ENCODE data around the gene STRN3. TPM values are rescaled to one million over a fixed set of nuclear protein-coding genes. Genes with fewer than 3 reads are reported as not detected.
"Not testable (repeated sequence)": the region's sequence is repeated elsewhere in the genome, so short reads cannot be mapped to it uniquely, and the experiment has no call there.

STRN3 gene
- polyA plus RNA-seq, 3 donors, result 49.6 to 51.7 (median 51.6) TPM

- DNase-seq (ENCODE audit: low read depth in 3 of 3, low spot score in 2 of 3), result no peak
These were observed 100.9 kb downstream of the STRN3 start for GRCh38 chr14:30925254-30925653.

GRCh38 chr14:30921788-30922187 lies 104.4 kb downstream of the STRN3 start:
- no peak for DNase-seq (ENCODE audit: low read depth in 3 of 3, low spot score in 2 of 3)

- DNase-seq (ENCODE audit: low read depth in 3 of 3, low spot score in 2 of 3), result no peak
These were observed 104.9 kb downstream of the STRN3 start for GRCh38 chr14:30921305-30921704.

- DNase-seq (ENCODE audit: low read depth in 3 of 3, low spot score in 2 of 3), result no peak
These were observed 110.6 kb downstream of the STRN3 start for GRCh38 chr14:30915596-30915995.

- DNase-seq (ENCODE audit: low read depth in 3 of 3, low spot score in 2 of 3), result no peak
These were observed 111.4 kb downstream of the STRN3 start for GRCh38 chr14:30914812-30915211.

- DNase-seq (ENCODE audit: low read depth in 3 of 3, low spot score in 2 of 3), result no peak
These were observed 117.4 kb downstream of the STRN3 start for GRCh38 chr14:30908826-30909225.

- DNase-seq (ENCODE audit: low read depth in 3 of 3, low spot score in 2 of 3), result no peak
These were observed 118.5 kb downstream of the STRN3 start for GRCh38 chr14:30907659-30908057.

GRCh38 chr14:30906752-30907658 lies 119.2 kb downstream of the STRN3 start:
- DNase-seq (ENCODE audit: low read depth in 3 of 3, low spot score in 2 of 3), result peak in 1 of 3 donors; percentile 6

GRCh38 chr14:30903285-30904124 lies 122.7 kb downstream of the STRN3 start:
- no peak for DNase-seq (ENCODE audit: low read depth in 3 of 3, low spot score in 2 of 3)

- not testable (repeated sequence) for DNase-seq (ENCODE audit: low read depth in 3 of 3, low spot score in 2 of 3)
These were observed 129.1 kb downstream of the STRN3 start for GRCh38 chr14:30897121-30897520.

GRCh38 chr14:30896435-30896834 lies 129.7 kb downstream of the STRN3 start:
- no peak for DNase-seq (ENCODE audit: low read depth in 3 of 3, low spot score in 2 of 3)

- DNase-seq (ENCODE audit: low read depth in 3 of 3, low spot score in 2 of 3), result no peak
These were observed 131.2 kb downstream of the STRN3 start for GRCh38 chr14:30894923-30895515.

GRCh38 chr14:30893819-30894218 lies 132.4 kb downstream of the STRN3 start:
- DNase-seq (ENCODE audit: low read depth in 3 of 3, low spot score in 2 of 3), result no peak

GRCh38 chr14:30889244-30889594 lies 137.0 kb downstream of the STRN3 start:
- no peak for DNase-seq (ENCODE audit: low read depth in 3 of 3, low spot score in 2 of 3)

- DNase-seq (ENCODE audit: low read depth in 3 of 3, low spot score in 2 of 3), result no peak
These were observed 137.5 kb downstream of the STRN3 start for GRCh38 chr14:30888480-30889243.

GRCh38 chr14:30885840-30886740 lies 140.1 kb downstream of the STRN3 start:
- DNase-seq (ENCODE audit: low read depth in 3 of 3, low spot score in 2 of 3), result no peak

GRCh38 chr14:30884901-30885300 lies 141.3 kb downstream of the STRN3 start:
- no peak for DNase-seq (ENCODE audit: low read depth in 3 of 3, low spot score in 2 of 3)

- DNase-seq (ENCODE audit: low read depth in 3 of 3, low spot score in 2 of 3), result no peak
These were observed 142.5 kb downstream of the STRN3 start for GRCh38 chr14:30883508-30884294.

- DNase-seq (ENCODE audit: low read depth in 3 of 3, low spot score in 2 of 3), result no peak
These were observed 143.7 kb downstream of the STRN3 start for GRCh38 chr14:30882431-30882830.
